HG02610 (cell line): Measurements from ENCODE around the gene ALPL.

Experiments
- ATAC-seq: cut with Tn5 transposase; IDR thresholded peaks from one replicate; pipeline ENCODE4 v1.9.1; 2021; ENCODE audit warnings: mild to moderate bottlenecking, moderate library complexity; ENCODE audit not compliant: unreplicated experiment

Gene ALPL

GRCh38 chr1:21614419-21615115 lies 105.3 kb downstream of the ALPL start:
- no peak for ATAC-seq

GRCh38 chr1:21616372-21616771 lies 107.1 kb downstream of the ALPL start:
- ATAC-seq, result no peak

- no peak for ATAC-seq
Observed at GRCh38 chr1:21617126-21617738, 108.0 kb downstream of the ALPL start.

GRCh38 chr1:21618059-21618458 lies 108.8 kb downstream of the ALPL start:
- no peak for ATAC-seq

- no peak for ATAC-seq
Observed at GRCh38 chr1:21618561-21619374, 109.5 kb downstream of the ALPL start.

GRCh38 chr1:21619375-21619947 lies 110.2 kb downstream of the ALPL start:
- ATAC-seq, result no peak

DNA sequence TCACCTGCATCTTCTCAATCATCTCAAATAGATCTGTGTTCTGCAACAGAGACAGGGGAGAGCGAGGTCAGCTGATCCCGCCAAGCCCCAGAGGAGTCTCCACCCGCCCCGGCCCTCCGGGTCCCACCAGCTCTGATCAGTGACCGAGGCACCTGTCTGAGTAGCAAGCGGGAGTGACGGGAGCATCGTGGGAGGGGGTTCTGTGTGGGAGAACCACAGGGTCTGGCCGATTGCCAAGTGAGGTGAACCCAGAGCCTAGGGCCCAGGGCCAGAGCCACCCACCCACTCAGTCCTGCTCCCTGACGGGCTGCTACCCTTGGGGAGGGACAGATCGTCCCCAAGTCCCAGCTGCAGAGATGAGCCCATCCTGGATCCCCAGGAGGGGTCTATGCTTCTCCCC lies 110.8 kb downstream of the ALPL start:
- ATAC-seq, result no peak

- ATAC-seq, result no peak
Observed at GRCh38 chr1:21620496-21620895, 111.3 kb downstream of the ALPL start.

DNA sequence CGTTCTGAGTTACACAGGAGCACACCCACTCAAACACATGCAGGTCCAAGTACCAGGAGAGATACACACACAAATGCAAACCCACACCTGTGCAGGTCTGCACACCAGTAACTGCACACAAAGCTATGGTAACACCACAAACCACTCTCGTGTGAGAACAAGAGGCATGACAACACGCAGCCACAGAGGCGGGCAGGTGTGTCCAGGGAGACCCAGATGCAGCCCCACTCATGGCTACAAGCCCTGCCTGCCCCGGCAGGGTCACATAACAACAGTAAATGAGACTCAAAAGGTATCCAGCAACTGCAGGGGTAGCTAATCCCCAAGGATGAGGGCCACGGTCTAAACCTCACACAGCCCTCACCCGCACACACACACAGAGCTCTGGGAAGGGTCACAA lies 111.8 kb downstream of the ALPL start:
- no peak for ATAC-seq

GRCh38 chr1:21621761-21622436 lies 112.7 kb downstream of the ALPL start:
- ATAC-seq, result no peak

DNA sequence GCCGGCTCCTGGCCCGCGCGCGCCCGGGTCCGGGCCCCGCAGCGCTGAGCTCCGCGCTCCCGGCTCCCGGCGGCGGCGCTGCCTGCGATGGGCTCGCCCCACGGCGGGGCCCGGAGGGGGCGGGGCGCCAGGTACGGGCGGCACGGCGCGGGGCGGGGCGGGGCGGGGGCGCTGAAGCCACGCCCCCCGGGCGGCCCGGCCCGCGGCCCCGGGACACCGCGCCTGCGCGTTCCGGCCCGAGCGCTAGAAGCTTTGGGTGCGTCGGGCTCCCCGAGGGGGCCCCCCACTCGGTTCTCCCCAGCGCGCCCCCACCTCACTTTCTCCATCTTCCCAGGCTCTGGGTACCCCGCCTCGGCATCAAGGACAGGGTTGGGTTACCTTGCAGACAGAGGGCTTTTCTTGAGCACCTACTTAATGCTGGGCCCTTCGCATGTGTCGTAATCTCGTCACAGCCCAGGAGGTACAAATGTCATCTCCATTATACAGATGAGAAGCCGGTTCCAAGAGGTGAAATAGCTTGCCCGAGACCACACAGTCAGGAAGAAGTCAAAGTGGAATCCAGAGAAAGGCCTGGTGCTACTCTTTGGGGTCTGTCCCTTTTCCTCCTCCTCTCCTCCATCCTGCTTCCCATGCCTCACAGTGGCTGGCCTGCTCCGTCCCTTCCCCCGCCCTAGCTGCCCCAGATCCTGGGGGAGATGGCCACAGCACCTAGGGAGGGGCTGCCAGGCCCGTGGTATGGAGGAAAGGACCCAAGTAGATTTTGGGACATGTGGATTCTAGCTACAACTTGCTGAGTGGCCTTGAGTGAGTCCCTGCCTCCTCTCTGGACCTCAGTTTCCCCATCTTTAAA lies 113.5 kb downstream of the ALPL start:
- ATAC-seq, result no peak

- ATAC-seq, result no peak
Observed at GRCh38 chr1:21623410-21623961, 114.3 kb downstream of the ALPL start.

DNA sequence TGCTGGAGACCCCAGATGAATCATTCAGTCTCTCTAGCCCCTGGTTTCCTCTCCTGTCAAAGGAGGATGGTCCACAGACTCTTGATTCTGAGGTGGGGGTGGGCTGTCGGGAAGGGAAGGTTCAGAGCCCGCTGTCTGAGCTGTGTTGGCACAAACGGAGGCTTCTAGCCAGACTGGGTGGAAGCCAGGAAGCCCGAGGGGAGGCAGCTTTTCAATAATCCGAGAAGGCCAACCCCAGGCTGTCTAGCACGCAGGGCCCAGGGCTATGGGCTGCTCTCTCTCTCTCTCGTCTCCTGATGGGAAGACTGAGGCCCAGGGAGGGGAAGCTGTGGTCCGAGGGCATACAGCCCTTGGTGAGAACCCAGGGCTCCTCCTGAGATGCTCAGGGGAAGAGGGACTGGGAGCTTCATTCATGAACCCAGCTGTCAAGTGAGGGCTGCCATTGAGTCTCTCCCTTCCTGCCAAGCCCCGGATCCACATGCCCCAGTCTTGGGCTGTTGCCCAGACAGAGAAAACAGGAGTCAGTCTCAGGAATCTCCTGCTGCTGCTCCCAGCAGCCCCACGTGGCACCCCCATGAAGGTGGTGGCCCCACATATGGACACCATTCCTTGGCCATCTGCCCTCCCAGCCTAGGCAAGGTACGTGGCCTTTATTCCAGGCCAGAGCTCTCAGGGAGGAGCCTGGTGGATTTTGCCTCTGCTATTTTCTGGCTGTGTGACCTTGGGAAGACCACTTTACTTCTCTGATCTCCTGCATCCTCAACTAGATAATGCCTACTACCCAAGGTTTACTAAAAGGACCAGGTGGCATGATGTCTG lies 115.6 kb downstream of the ALPL start:
- no peak for ATAC-seq

DNA sequence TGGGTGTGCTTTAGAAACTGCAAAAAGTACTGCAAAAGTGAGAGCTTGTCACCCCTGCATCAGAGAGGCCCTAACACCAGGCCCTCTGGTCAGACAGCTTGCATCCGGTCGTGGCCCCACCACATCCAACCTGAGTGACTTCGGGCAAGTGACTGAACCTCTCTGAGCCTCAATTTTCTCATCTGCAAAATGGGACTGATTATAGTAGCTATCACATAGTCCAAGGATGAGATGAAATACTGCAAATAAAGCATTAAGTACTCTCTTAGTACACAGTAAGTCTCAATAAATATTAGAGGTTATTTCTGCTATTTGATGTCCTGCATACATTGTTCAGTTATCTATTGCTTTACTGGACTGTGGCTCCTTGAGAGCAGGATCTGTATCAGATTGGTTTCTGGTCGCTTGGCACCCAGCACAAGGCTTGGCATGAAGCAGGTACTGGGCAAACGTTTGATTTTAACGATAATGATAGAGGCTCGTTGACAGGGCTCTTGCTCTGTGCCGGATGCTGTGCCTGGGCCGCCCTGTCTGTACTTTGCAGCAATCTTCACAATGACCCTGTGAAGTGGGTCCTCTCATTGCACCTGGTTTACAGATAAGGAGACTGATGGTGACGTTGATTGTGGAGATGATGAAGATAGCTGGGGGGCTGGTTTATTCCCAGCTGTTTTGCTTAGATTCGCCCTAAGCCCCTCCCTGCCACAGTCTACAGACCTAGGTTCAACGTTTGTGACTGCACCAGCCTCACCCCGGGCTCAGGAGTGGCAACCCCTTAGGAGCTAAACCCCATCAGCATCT lies 116.4 kb downstream of the ALPL start:
- ATAC-seq, result no peak

- no peak for ATAC-seq
Observed at GRCh38 chr1:21626921-21627339, 117.7 kb downstream of the ALPL start.
